ENCODE results near the gene DTX3.

GRCh38 chr12:57654042-57654441 lies 49.4 kb downstream of the DTX3 start:
- TF ChIP-seq CTCF (IDR thresholded peaks at IDR 0.05) (no peak), POLR2A (IDR thresholded peaks at IDR 0.05) (no peak)

Data from adrenal gland (tissue), 5 donors.